ENCODE data around the gene RNU1-4.
"Not testable (repeated sequence)": the region's sequence is repeated elsewhere in the genome, so short reads cannot be mapped to it uniquely, and the experiment has no call there.

- TF ChIP-seq CTCF, EP300, POLR2AphosphoS5 (IDR thresholded peaks at IDR 0.05): not testable (repeated sequence)
Measured at GRCh38 chr1:16692717-16693448, 47.4 kb upstream of the RNU1-4 start.
